Stimulated activated naive CD8-positive, alpha-beta T cell treated with anti-CD3 and anti-CD28 coated beads, Interleukin-15, Interleukin-2, amounts not matched to agents 100 ng/mL and 50 ng/mL, for 24 hours (primary cell): ENCODE measurements around the gene SYPL1.

ENCODE experiments used
- H3K27ac Mint-ChIP-seq: one replicate; pipeline ENCODE4 v1.8.0; 2021; ENCODE audit warnings: mild to moderate bottlenecking, mixed read lengths
- H3K27me3 Mint-ChIP-seq: one replicate; pipeline ENCODE4 v1.8.0; 2021; ENCODE audit warnings: mixed read lengths
- H3K36me3 Mint-ChIP-seq: one replicate; pipeline ENCODE4 v1.8.0; 2021; ENCODE audit warnings: low read depth, mixed read lengths
- H3K4me1 Mint-ChIP-seq: one replicate; pipeline ENCODE4 v1.8.0; 2021; ENCODE audit warnings: low read depth, mixed read lengths
- H3K4me3 Mint-ChIP-seq: one replicate; pipeline ENCODE4 v1.8.0; 2021; ENCODE audit warnings: mild to moderate bottlenecking, mixed read lengths
- H3K9me3 Mint-ChIP-seq: one replicate; pipeline ENCODE4 v1.8.0; 2021; ENCODE audit warnings: mixed read lengths

SYPL1 gene

GRCh38 chr7:106059556-106059955, 52.6 kb downstream of the SYPL1 start:
- Mint-ChIP-seq H3K36me3 (no peaks in the 10 kb centered on the region), H3K4me1 (peaks cover 71% of the 10 kb centered on the region), H3K4me3 (no peak overlapping the region), H3K27ac (no peak overlapping the region), H3K9me3 (no peaks in the 10 kb centered on the region), H3K27me3 (no peaks in the 10 kb centered on the region)

- Mint-ChIP-seq H3K27ac (peak overlapping the region; percentile 74), H3K27me3 (no peaks in the 10 kb centered on the region), H3K36me3 (no peaks in the 10 kb centered on the region), H3K9me3 (no peaks in the 10 kb centered on the region), H3K4me3 (no peak overlapping the region), H3K4me1 (peaks cover 65% of the 10 kb centered on the region)
Measured at GRCh38 chr7:106058928-106059324, 53.2 kb downstream of the SYPL1 start.

DNA sequence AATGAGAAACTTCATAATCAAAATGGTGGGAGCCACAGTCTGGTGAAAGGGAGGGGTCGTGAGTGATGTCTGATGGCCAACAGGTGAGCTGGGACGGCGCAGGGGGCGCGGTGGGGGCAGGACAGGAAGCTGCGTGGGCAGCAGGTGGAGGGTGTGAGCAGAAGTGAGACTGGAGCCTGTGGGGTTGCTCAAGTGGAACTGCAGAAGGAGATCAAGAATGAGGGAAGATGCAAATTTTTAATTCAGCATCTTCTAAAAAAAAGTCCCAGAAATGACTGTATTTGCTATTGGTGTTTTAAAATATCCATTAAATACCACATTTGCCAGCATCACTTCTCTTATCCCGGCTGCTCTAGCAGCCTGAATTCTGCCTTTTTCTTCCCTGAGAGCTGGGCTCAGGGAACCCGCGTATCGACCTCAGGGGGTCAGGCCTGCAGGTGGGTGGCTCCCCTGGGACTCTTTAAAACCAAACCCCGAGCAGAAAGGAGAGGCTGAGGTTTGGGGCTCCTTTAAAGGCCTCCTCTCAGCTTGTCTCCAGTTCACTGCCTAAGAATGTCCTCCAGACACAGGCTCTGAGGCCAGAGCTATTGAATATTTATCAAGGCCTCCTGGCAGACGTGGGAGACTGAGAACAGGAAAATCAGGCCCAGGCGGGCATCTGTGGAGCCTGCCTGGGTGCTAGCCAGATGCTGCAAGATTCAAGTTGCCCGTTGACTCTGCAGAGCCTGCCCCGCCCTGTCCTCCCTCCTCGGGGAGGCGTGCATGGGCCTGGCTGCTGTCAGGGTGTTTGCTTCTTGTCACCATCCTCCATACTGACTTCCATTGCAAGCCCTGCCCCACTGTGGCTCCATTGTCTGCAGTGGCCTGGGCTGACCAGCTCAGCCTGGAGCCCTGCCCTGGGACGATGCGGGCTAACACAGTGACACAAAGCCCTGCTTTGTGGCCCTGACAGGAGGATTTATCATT, 53.9 kb downstream of the SYPL1 start:
- Mint-ChIP-seq H3K4me3 (no peak overlapping the region), H3K36me3 (no peaks in the 10 kb centered on the region), H3K27ac (peak overlapping the region; percentile 74), H3K9me3 (no peaks in the 10 kb centered on the region), H3K27me3 (no peaks in the 10 kb centered on the region), H3K4me1 (peaks cover 58% of the 10 kb centered on the region)

- H3K27ac Mint-ChIP-seq = peak overlapping the region; percentile 13
- no peaks in the 10 kb centered on the region for H3K36me3 Mint-ChIP-seq
- H3K27me3 Mint-ChIP-seq = no peaks in the 10 kb centered on the region
- no peak overlapping the region for H3K4me3 Mint-ChIP-seq
- peaks cover 50% of the 10 kb centered on the region for H3K4me1 Mint-ChIP-seq
- H3K9me3 Mint-ChIP-seq = no peaks in the 10 kb centered on the region
Measured at GRCh38 chr7:106057204-106057961, 54.7 kb downstream of the SYPL1 start.

DNA sequence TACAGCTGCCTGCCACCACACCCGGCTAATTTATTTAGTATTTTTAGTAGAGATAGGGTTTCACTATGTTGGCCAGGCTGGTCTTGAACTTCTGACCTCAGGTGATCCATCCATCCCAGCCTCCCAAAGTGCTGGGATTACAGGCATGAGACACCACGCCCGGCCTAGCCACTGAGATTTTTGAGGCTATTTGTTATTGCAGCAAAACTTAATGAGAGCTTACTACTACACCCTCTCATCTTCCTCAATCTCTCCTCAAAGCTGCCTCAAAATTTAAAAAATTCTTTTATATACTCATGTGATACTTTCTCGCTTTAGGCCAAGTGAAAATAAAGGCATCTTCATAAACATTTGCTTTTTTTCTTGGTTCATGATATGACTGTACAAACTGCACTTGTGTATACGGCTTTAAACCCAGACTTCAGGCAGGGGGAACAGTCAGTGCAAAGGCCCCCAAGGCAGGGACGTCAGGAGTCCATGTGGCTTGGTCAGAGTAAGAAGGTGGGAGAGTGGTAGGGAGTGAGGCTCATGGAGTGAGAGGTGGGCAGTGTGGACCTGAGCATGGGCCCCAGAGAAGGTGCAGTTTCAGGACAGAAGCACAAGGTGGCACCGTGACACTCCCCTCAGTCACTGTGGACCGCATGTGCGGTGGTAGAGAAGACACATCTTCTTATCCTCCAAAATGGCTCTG, 55.5 kb downstream of the SYPL1 start:
- Mint-ChIP-seq H3K36me3 (no peaks in the 10 kb centered on the region), H3K4me3 (no peak overlapping the region), H3K4me1 (peaks cover 43% of the 10 kb centered on the region), H3K27ac (no peak overlapping the region), H3K27me3 (no peaks in the 10 kb centered on the region), H3K9me3 (no peaks in the 10 kb centered on the region)

- Mint-ChIP-seq H3K4me1 (peaks cover 31% of the 10 kb centered on the region), H3K27ac (no peak overlapping the region), H3K4me3 (no peak overlapping the region), H3K36me3 (no peaks in the 10 kb centered on the region), H3K9me3 (no peaks in the 10 kb centered on the region), H3K27me3 (no peaks in the 10 kb centered on the region)
Measured at GRCh38 chr7:106054971-106055532, 57.1 kb downstream of the SYPL1 start.

DNA sequence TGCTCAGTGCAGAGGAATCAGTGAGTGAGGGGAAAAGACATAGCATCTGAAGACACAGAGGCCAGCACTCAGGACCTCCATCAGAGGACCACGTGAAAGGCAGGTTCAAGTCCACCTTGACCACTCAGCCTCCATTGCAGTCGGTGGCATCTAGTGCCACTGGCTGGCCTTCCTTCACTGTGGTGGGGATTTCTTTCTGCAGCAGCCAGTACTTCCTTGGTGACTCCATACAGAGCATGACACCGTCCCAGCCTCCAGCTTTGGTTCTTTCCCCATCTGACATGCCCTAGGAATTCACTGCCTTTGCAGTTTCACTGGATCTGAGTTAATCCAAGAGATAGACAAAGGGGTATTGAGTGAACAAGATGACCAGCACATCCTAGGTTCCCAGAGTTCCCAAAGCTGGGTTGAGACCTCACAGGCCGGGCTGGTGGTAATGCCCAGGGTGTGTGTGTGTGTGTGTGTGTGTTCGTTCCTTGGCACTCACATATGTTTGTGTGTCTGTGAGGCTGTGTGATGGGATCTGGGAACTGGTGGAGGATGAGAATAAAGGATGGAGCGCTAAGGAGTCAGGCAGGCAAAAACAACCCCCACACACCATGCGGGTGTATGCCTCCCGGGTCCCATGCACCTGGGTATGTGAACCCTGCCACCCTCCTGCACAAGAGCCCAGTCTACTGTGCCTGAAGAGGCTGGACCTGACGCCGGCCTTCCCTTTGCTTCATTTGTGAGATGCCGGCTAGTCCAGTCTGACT, 57.8 kb downstream of the SYPL1 start:
- Mint-ChIP-seq H3K27ac (no peak overlapping the region), H3K4me1 (peaks cover 27% of the 10 kb centered on the region), H3K27me3 (no peaks in the 10 kb centered on the region), H3K36me3 (no peaks in the 10 kb centered on the region), H3K4me3 (no peak overlapping the region), H3K9me3 (no peaks in the 10 kb centered on the region)

GRCh38 chr7:106053109-106053508, 59.0 kb downstream of the SYPL1 start:
- Mint-ChIP-seq H3K9me3 (no peaks in the 10 kb centered on the region), H3K4me1 (peaks cover 15% of the 10 kb centered on the region), H3K36me3 (no peaks in the 10 kb centered on the region), H3K27ac (no peak overlapping the region), H3K27me3 (no peaks in the 10 kb centered on the region), H3K4me3 (no peak overlapping the region)

DNA sequence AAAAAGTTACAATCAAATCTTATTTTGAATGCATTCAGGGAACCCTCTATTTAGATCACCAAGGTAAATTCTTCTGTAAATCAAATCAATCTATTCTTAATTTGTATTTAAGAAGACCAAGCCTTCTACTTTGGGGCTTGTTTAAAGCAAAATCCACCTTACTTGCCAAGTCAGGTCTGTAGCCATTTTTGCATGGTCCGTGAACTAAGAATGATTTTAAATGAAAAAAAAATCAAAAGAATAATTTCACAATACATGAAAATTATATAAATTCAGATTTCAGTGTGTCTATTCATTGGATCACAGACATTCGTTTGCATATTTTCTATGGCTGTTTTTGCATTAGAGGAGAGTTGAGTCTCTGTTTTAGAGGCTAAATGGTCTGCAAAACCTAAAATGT, 59.4 kb downstream of the SYPL1 start:
- H3K27ac Mint-ChIP-seq = no peak overlapping the region
- peaks cover 11% of the 10 kb centered on the region for H3K4me1 Mint-ChIP-seq
- no peaks in the 10 kb centered on the region for H3K27me3 Mint-ChIP-seq

DNA sequence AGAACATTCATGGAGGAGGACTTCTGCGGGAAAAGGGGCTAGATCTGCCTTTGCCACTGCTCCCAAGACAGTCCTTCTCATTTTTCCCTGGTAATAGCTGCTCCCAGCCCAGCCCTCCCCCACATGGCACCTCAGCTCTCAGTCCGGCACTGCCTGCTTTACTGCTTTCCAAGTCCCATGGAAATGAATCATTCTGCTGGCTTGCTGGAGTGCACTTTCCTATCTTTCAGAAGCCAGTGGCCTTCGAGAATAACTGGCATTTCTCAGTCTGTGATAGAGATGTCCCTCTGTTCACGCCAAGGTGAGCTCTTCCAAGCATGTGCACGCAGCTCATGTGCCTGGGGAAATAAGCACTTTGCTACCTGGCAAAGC, 61.4 kb downstream of the SYPL1 start:
- H3K27ac Mint-ChIP-seq = no peak overlapping the region
- H3K4me3 Mint-ChIP-seq = no peak overlapping the region
- H3K4me1 Mint-ChIP-seq = no peaks in the 10 kb centered on the region
- H3K9me3 Mint-ChIP-seq = no peaks in the 10 kb centered on the region
- no peaks in the 10 kb centered on the region for H3K36me3 Mint-ChIP-seq
- H3K27me3 Mint-ChIP-seq = no peaks in the 10 kb centered on the region

More for the DNA sequence above, 59.4 kb downstream of the SYPL1 start:
- no peaks in the 10 kb centered on the region for H3K36me3 Mint-ChIP-seq
- H3K9me3 Mint-ChIP-seq = no peaks in the 10 kb centered on the region
- no peak overlapping the region for H3K4me3 Mint-ChIP-seq

GRCh38 chr7:106050002-106050745, 61.9 kb downstream of the SYPL1 start:
- Mint-ChIP-seq H3K9me3 (no peaks in the 10 kb centered on the region), H3K4me1 (no peaks in the 10 kb centered on the region), H3K27ac (no peak overlapping the region), H3K36me3 (no peaks in the 10 kb centered on the region), H3K4me3 (no peak overlapping the region), H3K27me3 (no peaks in the 10 kb centered on the region)

DNA sequence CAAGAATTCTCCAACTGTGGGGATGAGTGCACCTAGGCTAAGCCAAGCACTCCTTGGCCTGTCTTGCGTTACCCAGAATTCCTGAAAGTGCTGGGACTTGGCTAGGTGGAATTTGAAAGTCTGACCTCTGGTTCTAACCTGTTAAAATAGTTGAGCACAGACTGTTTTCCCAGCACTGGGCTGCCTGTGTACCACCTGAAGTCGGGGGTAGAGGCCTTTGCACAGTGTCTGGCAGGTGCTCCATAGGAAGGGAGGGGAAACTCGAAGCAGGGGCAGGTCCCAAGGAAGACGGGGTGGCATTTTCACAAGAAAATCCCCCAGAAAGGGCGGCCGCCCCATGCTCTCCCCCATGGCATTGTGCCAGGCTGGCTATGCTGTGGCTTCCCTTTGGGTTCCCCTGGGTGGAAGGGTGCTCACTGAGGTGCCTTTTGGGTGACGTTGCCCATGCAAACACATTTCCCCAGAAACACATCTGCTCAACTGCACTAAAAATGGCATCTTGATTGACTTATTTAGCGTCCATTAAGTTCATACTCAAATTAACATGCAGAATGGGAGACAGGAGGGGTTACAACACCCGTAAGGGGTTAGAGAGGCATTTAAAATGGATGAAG, 62.9 kb downstream of the SYPL1 start:
- Mint-ChIP-seq H3K27me3 (no peaks in the 10 kb centered on the region), H3K4me1 (no peaks in the 10 kb centered on the region), H3K36me3 (no peaks in the 10 kb centered on the region), H3K9me3 (no peaks in the 10 kb centered on the region), H3K27ac (no peak overlapping the region), H3K4me3 (no peak overlapping the region)

DNA sequence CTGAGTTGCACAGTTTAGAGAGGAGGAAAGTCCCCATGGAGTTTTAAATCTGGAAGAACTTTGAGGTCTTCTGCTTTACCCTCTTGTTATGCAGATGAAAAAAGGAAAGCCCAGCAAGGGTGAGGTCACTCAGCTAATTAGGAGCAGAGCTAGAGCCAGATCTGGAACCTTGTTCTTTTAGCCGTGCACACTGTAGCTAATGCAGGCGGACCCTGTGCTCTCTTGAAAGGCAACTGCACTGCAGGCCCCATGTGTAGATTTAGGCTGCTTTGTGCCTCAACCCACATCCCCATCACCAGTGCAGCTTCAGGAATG, 63.4 kb downstream of the SYPL1 start:
- no peak overlapping the region for H3K27ac Mint-ChIP-seq
- no peaks in the 10 kb centered on the region for H3K36me3 Mint-ChIP-seq
- H3K9me3 Mint-ChIP-seq = no peaks in the 10 kb centered on the region
- no peak overlapping the region for H3K4me3 Mint-ChIP-seq
- H3K4me1 Mint-ChIP-seq = no peaks in the 10 kb centered on the region
- H3K27me3 Mint-ChIP-seq = no peaks in the 10 kb centered on the region
